NCI-H524 treated with DMSO at 0.1 percent for 48 hours (cell line): Measurements from ENCODE around the gene ZDHHC18.

Source experiments
- DNase-seq: peaks from one replicate; lab custom pipeline; 2025; lab: John Stamatoyannopoulos, UW

Gene ZDHHC18, protein sequence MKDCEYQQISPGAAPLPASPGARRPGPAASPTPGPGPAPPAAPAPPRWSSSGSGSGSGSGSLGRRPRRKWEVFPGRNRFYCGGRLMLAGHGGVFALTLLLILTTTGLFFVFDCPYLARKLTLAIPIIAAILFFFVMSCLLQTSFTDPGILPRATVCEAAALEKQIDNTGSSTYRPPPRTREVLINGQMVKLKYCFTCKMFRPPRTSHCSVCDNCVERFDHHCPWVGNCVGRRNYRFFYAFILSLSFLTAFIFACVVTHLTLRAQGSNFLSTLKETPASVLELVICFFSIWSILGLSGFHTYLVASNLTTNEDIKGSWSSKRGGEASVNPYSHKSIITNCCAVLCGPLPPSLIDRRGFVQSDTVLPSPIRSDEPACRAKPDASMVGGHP

DNA sequence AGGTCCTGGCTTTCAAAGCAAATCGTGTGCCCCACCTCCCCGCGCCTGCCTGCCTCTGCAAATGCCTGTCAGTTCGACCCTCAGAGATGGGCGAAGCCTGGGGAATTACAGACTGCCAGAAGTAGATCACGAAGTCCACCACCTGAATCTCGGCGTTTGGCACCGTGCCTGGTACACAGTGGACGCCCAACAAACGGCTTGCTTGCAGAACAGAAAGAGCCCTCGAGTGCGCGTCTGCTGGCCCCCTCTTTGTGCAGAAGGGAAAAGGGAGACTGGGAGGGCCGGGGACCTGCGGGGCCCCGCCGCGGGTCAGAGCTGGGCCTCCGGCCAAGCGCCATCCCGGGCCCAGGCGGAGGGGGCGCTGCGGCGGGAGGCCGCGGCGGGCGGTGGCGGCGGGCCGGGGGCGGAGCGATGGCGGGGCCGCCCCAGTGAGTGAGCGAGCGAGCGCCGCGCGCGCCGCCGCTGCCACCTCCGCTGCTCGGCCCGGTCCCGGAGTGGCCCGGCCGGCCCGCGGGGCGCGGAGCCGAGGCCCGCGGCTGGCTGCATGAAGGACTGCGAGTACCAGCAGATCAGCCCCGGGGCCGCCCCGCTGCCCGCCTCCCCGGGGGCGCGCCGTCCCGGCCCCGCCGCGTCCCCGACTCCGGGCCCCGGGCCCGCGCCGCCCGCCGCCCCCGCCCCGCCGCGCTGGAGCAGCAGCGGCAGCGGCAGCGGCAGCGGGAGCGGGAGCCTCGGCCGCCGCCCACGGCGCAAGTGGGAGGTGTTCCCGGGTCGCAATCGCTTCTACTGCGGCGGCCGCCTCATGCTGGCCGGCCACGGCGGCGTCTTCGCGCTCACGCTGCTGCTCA, at the start of gene ZDHHC18:
Gene ZDHHC18 (plus strand): TSS at position 428 of the 845 bp plus-strand sequence. CDS start 117 bp downstream, at position 545.
- DNase-seq = no peak

DNA sequence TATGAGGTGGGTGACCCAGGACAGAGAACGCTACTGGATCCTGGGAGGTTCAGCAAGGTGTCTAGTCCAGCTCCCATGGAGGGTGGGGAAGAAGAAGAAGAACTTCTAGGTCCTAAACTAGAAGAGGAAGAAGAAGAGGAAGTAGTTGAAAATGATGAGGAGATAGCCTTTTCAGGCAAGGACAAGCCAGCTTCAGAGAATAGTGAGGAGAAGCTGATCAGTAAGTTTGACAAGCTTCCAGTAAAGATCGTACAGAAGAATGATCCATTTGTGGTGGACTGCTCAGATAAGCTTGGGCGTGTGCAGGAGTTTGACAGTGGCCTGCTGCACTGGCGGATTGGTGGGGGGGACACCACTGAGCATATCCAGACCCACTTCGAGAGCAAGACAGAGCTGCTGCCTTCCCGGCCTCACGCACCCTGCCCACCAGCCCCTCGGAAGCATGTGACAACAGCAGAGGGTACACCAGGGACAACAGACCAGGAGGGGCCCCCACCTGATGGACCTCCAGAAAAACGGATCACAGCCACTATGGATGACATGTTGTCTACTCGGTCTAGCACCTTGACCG, 47.3 kb upstream of the ZDHHC18 start:
- DNase-seq = no peak

DNA sequence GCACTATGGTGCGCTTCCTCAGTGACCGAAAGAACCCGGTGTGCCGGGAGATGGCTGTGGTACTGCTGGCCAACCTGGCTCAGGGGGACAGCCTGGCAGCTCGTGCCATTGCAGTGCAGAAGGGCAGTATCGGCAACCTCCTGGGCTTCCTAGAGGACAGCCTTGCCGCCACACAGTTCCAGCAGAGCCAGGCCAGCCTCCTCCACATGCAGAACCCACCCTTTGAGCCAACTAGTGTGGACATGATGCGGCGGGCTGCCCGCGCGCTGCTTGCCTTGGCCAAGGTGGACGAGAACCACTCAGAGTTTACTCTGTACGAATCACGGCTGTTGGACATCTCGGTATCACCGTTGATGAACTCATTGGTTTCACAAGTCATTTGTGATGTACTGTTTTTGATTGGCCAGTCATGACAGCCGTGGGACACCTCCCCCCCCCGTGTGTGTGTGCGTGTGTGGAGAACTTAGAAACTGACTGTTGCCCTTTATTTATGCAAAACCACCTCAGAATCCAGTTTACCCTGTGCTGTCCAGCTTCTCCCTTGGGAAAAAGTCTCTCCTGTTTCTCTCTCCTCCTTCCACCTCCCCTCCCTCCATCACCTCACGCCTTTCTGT, 46.0 kb upstream of the ZDHHC18 start:
- DNase-seq = no peak

DNA sequence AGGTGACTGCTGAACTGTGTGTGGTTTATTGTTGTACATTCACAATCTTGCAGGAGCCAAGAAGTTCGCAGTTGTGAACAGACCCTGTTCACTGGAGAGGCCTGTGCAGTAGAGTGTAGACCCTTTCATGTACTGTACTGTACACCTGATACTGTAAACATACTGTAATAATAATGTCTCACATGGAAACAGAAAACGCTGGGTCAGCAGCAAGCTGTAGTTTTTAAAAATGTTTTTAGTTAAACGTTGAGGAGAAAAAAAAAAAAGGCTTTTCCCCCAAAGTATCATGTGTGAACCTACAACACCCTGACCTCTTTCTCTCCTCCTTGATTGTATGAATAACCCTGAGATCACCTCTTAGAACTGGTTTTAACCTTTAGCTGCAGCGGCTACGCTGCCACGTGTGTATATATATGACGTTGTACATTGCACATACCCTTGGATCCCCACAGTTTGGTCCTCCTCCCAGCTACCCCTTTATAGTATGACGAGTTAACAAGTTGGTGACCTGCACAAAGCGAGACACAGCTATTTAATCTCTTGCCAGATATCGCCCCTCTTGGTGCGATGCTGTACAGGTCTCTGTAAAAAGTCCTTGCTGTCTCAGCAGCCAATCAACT, 45.2 kb upstream of the ZDHHC18 start:
- no peak for DNase-seq

DNA sequence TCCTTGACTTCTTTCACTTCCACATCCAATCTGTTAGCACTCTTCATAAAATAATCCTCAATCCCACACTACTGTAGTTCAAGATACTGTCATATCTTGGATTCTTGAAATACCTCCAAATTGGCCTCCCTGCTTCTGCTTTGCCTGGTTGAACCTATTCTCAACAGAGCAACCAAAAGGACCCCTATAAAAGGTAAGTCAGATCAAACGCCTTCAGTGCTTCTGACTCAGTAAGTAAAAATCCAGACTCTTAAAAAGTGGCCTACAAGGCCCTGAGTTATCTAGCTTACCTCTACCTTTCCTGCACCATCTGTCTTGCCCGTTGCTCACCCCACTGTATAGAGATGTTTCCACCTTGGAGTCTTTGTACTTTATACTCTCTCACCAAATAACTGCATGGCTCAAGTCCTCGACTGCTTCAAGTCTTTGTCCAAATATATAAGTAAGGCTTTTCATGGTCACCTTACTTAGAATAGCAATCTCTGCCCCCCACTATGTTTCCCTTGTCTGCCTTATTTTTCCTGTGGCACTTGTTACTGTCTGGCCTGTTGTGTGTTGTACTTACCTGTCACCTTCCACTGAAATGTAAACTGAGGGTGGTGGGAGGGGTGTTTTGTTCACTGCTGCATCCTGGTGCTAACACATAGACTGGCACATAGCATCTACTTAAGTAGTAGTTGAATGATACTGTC, 43.8 kb upstream of the ZDHHC18 start:
- no peak for DNase-seq

DNA sequence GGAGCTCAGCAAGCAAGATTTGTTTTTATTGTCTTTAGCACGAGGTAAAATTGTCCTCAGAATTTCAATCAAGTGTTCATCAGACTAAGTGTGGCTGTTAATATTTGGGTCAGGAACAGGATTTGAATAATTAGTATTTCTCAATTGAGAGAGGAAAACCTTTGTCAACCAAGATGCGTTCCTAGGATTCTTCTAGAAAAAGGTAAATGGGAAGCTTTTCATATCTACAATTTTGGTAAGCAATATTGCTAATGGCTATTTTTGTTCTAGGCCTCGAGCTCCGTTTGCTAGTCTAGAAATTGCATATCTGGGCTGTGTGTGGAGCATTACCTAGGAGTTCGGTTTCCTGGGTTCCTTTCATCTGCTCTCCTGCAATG, 42.9 kb upstream of the ZDHHC18 start:
- no peak for DNase-seq

DNA sequence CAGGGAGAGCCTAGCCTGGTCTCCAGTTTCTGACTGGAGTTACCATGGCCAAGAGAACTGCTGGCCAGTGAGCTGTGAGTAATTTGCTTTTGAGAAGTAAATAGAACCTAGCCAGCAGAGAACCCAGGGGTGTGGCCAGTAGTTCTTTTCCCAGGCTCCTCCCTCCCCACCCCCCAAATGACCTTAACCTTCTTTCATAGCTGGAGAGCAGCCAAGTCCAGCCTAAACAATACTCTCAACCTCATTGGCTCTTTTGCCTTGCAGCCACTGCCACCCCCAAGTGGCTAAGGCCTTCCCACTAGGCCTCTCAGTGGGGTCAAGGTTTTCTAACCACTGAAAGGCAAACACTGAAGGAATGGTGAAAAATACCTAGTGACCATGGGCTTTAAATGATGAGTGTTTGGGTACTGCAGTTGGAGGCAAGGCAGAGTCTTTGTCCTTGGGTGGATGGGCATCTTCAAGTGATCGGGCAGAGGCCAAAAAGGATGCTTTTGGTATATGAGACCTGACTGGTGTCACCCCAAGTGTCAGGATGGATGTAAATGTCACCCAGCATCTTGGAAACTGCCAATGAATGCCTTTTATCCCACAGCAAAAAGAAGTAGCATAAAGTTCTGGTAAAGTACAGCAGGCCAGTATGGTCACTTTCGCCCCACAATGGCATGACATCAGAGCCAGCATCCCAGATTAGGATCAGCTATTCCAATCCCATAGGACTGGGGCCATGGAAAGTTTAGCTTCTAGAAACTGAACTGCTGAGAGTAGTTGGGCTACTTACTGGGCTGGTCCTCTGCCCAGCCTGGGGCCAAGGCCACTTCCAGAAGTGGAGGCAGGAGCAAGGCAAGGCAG, 42.2 kb upstream of the ZDHHC18 start:
- DNase-seq = no peak

DNA sequence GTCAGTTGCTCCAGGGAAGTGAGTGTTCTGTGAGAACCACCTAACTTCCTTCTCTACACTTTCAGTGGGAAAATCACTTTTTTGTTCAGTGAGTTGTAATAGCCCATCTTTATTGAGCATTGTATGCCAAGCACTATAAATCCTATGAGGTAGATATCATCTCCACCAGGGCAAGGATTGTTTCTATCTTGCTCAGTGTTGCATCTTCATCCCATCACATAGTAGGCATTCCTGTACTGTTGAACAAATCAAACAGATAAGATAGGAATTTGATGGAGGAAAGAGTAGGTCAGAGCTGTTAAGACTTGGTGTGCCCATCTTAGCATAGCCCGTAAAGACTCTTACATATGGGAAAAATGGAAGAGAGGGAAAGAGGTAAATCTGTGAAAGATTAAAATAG, 41.6 kb upstream of the ZDHHC18 start:
- DNase-seq = no peak

DNA sequence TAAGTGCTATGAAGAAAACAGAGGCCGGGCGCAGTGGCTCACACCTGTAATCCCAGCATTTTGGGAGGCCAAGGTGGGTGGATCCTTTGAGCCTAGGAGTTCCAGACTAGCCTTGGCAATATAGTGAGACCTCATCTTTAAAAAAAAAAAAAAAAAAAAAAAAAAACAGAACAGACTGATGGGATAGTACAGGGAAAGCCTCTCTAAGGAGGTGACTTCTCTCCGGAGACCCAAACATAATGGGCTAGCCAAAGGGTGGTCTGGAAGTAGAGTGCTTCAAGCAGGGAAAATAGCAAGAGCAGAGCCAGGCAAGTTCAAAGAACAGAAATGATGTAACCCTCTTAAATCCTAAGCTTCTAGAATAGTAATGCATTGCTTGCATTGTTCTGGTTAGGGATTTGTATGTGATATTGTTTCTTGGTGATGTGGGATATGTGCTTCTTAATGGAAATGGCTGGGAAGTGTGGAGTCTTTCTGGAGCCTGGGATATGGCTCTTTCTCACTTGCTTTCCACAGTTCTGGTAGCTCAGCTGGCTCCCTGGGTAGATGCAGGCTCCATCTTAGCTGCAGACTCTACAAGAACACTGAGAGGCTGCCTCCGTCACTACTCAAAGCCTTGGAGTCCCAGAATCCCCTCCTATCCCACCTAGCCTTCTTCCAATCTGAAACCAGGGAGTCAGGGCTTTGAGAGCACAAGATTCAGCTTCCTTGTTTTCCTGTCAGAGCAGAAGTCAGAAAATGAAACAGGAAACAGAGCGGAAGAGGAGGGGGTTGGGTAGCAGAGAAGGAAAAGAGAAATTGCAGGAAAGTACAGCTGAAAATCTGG, 40.7 kb upstream of the ZDHHC18 start:
- DNase-seq = no peak

DNA sequence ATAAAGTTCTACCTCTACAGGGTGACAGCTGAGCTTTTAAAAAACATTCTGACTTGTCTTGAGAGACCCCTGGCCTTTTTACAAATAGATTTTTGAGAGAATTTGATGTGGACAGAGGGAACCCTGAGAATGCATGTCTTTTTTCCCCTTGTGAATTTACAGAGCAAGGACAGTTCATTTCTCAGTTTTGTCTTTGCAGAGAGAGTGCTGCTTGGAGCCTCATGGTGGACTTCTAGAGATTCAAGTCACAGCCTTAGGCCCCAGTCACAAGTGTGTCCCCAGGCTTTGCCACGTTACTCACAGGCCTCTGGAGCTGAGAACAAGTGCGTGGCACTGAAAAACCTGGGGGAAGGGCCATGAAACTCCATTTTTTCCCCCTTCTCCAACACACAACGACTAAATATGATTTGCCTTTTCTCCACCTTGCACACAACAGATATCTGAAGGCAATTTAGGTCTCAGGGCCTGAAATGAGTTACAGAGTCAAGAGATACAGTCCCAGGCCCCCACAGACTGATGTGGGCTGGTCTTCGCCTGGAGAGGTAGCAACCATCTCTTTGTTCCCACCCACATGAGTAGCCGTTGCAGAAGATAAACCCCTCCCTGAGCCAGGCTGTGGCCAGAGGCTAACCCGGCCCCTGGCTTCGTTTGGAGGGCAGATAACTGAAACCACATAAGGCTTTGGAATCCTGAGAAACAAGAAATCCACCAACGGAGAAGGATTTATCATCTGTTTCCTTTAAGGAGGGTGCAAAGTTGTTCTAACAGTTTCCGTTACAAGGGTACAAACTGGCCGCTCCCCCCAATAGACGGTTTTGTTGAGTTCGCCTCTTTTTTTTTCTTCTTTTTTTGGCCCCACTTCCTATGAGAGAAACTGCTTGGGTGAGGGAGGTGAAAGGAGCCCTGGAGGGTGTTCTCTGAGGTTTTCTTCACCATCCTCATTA, 39.8 kb upstream of the ZDHHC18 start:
- no peak for DNase-seq

DNA sequence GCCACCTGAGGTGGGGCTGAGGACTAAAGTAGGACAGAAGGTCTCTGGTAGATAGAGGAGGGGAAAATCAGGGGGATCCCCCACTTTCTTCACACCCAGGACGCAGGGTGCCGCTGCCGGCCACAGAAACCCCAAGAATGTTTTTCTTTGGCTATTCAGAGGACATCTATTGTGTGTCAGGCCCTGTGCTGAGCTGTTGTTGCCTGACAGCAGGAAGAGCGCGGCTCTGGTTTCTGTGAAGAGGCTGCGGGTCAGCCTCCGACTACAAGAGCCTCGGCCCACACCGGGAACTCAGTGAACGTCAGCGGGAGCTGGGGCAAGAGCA, 39.1 kb upstream of the ZDHHC18 start:
- no peak for DNase-seq

DNA sequence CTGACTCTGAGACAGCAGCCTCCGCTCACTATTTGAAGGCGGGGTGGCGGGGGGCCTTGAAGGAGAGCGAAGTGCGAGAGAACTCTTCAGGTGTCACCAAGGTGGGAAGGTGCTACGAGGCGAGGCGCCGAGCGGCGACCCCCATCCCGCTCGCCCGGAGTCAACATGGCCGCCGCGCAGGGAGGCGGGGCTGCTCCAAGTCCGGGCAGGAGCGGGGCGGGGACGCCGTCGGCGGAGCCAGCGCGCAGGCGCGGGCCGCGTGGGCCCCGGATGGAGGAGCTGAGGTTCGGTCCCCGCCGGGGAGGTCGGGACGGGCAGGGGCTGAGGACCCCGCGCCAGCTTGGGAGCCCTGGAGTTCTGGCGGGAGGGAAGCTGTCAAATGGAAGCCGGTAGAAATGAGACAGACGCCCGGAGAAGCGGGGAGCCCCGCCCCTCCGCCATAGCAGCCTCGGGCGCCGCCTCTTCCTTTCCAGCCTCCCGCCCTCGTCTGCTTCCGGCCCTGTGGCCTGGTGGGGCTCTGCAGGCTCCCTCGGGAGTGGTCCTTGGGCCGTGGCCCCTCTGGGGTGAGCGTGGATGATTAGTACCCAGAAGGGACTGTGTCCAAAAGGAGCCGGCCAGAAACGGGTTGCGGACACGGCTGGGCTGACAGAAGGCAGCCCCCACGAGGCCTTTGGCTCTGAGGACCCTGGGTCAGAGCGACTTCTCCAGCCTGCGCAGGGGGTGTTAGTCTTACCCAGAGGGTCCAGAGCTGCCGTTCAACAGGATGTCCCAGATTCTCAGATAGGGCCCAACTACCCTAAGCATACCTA, 38.6 kb upstream of the ZDHHC18 start, which contains the start of gene PIGV:
Gene PIGV (plus strand): TSS at position 245 of the 809 bp plus-strand sequence. CDS start 2,866 bp downstream, outside the sequence.
- DNase-seq = peak; percentile 49

DNA sequence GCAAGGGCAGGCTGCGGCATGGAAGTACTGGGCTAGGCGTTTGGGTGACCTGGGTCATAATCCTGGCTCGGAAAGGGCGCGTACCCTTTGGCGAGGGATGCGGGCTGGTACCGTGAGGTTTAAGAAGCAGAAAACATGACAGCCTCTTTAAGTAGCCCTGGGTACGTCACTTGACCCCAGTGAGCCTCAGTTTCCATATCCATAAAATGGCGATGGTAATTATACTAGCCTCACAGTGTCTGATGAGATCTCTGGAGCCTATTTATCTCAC, 38.0 kb upstream of the ZDHHC18 start:
- no peak for DNase-seq

DNA sequence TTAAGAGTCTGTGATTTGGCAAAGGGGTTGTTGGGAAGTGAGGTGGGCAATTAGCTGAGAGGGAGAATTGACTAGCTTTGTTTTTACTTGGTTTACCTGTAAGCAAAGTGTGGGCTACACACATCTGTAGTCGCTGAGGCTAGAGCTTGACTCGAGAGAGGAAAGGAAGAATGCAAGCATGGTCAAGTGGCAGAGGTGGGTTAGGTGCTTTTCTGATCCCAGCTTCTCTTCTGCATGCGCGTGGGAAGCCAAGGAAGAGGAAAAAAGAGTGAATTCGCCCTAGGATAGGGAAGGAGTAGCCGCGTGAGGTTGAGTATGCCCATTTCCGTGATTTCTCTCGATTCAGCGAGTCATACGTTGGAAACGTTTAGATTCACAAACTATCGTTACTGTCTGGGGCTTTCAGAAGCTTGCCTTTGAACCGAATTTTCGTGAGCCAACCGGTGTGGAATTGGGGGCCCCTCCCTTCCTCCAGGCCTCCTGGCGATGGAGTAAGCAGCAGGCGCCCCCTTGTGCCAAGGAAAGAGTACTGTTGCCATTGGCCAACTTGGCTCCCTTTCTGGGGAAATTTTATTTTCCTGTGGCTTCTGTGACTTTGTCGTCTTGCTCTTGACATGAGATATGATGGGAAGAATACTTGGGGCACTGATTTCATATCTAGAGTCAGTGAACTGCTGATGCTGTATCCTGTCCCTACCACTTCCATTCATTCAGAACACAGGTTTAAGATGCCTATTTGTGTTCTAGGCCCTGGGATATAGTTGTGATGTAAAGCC, 37.5 kb upstream of the ZDHHC18 start:
- peak; percentile 11 for DNase-seq

DNA sequence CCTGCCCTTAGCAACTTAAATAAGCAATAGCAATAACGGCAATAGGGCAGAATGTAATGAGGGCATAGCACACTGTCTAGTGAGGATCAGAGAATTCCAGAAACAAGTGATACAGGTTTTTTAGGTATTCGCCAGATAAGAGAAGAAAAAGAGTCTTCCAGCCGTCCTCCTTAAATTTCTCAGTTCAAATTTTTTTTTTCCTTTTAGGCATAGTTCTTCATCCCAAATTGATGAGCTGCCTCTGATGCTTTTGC, 36.9 kb upstream of the ZDHHC18 start:
- no peak for DNase-seq

DNA sequence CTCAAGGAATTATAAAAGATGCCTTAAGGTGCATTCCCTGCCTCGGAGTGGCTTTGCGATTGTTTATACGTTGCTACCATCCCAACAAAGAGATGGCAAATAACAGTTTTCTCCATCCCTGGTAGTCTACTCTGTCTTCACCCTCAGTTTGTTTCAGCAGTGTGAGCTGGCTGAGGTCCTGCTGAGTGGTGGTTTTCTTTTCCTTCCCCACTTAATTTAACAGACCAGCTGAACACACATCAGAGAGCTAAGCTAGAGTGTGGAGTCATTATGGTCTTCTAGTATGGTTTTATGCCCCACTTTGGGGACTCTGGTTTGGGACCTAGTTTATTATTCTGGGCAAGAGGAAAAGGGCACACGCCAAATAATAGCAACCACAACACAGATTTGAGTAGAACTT, 36.6 kb upstream of the ZDHHC18 start:
- DNase-seq = no peak

DNA sequence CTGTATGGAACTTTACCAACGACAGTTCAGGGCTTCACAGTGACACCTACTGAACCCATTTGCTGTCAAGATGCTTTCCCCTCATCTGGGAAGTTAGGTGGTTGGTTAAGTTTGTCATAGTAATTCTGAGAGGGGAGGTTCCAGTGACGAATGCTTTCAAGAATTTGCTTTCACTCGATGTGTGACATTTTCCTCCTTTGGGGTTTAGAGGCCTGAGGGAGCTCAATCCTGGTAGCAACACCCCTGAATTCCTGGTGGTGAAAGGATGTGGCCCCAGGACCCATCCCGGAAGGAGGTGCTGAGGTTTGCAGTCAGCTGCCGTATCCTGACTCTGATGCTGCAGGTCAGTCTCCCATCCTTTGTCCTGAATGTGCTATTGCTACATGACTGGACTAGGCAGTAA, 35.9 kb upstream of the ZDHHC18 start:
- DNase-seq = no peak
